ENCODE measurements around the gene PTPN5. TPM values are rescaled to one million over a fixed set of nuclear protein-coding genes. Genes with fewer than 3 reads are reported as not detected.
A peak's percentile ranks its signal among the peaks of the same experiment; 100 is the strongest.
"Not testable (repeated sequence)": the region's sequence is repeated elsewhere in the genome, so short reads cannot be mapped to it uniquely, and the experiment has no call there.

The PTPN5 gene
- 1.2 TPM for total RNA-seq
- long read RNA-seq = 0 reads

DNA sequence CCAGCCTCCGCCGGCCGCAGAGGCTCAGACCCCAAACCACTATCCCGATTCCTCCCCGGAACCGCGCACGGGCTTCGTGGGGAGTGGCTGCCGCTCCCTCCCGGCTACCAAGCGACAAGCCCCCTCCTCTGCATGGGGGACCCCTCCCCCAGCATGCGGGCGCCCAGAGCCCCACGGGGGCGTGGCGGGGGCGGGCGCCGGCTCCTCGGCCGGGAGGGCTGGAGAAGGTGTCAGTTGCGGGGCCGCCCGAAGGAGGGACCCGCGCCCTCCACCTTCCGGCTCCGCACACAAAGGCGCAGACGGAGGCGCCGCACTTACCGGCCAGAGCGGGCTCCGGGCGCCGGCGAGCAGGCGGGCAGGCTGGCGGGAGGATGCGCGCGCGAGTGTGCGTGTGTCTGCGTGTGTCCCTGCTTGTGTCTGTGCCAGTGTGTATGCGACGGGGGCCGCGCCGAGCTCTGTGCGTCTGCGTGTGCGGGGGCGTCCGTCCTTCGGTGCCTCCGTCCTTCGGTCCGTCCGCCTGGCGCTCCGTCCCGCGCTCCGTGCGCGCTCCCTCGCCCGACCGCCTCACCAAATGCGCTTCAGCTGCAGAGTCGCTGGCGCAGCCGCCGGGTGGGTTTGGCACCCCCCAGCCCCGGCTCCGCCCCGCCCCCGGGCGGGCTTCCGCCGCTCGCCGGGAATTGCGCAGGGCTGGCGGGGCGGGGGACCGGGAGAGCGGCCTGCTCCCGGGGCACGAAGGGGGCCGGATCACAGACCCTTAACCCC lies at the start of gene PTPN5:
TSS of gene PTPN5 (minus strand) at position 592 of the 762 bp plus-strand sequence. CDS start 19,840 bp downstream, outside the sequence.
- DNase-seq (no peak), ATAC-seq (peak; percentile 36)
- intact Hi-C loops (cut with micrococcal nuclease) = no loop called here

DNA sequence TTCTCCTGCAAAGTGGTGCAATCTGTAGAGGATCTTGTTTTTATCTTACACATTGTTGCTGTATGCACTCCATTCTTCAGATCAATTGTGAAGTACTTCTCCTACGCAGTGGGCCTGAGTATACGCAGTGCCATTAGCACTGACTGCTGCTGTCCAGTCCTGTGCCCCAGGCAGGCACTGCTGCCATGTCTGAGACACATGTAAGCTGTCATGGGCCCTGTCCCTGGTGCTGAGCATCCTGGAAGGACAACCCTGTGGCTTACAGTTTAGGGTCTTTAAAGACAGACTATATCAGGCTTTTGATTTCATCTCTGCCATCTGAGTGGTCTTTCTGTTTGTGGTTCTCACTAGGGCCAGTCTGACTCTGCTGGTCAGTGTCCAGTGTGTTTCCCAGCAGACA lies 44.8 kb upstream of the PTPN5 start:
- ATAC-seq = no peak

DNA sequence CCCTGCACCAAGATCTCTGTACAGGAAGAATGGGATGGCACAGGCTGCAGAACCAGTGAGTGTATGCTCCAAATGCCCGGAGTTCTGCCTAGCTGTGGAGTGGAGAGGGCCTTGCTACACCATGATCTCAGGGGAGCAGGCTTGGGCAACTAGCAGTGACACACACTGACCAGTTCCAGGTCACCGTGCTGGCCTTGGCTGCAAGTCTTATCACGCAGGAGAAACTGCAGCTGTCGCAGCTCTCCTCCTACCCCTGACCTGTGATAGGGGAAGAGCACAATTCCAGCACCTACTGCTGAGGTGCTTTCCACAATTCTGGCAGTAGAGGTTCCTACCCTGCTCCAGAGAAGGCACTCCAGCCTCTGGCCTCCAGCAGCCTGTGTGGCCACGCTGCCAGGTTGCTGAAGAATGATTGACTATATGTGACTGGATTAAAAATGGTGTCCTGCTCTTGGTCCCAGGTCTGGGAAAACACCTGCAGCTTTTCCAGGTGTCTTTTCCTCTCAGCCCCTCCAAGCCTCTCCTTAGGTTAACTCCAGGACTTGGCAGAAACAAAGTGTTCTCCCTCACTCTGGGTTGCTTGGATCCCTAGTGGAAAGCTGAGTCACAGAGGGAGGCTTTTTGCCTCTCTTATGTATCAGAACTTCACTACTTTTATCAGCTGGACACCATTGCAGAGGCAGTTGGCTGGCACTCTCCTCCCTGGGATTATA lies 43.3 kb upstream of the PTPN5 start:
- ATAC-seq = no peak
- no peak for DNase-seq
- intact Hi-C loops (cut with micrococcal nuclease) = no loop called here

More for the DNA sequence above, 44.8 kb upstream of the PTPN5 start:
- DNase-seq = no peak
- intact Hi-C loops (cut with micrococcal nuclease) = no loop called here

DNA sequence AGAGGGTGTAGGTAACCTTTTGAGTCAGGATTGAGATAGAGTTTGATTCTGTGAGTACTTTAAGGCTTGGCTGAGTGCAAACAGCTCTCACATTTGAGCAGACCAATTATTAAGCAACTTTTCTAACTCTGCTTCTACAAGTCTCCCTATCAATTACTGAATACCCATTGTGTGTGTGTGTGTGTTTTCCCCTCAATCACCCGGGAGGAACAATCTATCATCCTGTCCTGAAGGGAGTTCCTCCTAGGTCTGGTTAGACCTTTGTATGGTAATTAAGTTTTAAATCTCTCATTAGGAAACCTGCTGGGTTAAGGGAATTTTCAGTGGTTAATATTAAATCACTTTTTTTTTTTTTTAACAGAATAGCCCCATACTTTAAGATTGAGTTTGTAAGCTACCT lies 28.6 kb upstream of the PTPN5 start:
- intact Hi-C loops (cut with micrococcal nuclease); ATAC-seq; DNase-seq: not testable (repeated sequence)

DNA sequence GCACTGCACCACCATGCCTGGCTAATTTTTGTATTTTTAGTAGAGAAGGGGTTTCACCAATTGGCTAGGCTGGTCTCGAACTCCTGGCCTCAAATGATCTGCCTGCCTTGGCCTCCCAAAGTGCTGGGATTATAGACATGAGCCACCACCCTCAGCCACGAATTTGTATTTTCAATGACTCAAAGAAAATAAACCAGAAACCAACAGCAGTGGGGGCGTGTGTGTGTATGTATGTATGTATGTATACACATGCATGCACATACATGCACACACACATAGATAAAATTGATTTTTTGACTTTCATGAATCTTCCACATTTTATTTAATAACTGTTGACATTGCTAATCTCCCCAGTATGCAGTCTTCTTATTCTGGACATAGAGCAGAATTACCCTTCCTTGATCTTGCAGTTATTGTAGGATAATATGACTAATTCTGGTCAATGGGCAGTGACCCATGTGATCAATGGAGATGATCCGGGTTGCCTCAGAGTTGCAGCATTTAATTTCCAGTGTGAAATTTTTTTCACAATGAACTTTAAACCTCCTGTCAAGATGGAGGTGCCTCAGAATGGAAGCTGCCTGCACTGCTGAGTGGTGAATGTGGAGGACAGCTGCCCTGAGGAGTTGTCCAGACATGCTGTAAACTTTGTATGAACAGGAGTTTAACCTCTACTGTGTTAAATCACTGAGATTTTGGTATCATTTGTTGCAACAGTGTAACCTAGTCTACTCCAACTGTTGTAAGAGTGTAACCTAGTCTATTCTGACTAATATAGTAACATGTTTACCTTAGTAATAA lies 12.8 kb upstream of the PTPN5 start:
- DNase-seq (no peak), ATAC-seq (no peak)
- intact Hi-C loops (cut with micrococcal nuclease) = no loop called here

DNA sequence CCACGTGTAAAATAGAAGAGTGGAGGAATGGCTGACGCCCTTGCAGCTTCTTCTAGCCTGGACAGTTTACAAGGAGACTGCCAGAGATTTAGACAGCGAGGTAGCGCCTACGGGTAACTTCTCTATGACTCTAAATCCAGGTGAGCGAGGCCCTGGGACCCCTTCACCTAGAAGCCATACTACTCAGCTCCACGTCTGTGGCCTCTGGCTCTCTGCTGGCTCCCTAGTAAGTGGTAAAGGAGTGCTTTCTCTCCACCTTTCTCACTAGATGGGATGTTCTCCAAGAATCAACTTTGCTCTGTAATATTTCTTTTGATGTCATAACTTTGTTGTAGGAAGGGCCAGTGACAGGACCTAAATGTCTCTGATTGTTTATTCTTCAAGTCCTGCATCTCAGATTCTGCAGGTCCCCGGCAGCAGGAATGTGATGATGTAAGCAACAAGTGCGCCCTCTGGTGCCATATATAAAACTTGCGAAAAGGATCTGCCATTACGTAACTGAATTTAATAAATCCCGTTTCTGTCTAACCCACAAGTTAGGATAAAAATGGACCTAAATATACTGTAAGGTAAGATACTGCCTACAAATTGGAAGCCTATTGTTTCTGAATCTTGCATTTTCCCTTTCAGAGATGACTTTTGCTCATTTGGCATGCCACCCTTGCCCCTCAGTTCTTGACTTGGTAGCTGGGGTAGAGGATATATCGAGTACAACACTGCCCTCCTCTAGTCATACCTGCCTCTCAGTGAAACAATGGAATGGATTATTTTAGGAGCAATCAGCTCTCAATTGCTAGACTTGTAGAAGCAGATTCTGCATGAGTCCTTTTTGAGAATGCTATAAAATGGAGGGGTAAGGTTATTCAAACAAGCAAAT lies 11.0 kb upstream of the PTPN5 start:
- no peak for DNase-seq
- ATAC-seq = peak; percentile 41
- intact Hi-C loops (cut with micrococcal nuclease) = no loop called here

DNA sequence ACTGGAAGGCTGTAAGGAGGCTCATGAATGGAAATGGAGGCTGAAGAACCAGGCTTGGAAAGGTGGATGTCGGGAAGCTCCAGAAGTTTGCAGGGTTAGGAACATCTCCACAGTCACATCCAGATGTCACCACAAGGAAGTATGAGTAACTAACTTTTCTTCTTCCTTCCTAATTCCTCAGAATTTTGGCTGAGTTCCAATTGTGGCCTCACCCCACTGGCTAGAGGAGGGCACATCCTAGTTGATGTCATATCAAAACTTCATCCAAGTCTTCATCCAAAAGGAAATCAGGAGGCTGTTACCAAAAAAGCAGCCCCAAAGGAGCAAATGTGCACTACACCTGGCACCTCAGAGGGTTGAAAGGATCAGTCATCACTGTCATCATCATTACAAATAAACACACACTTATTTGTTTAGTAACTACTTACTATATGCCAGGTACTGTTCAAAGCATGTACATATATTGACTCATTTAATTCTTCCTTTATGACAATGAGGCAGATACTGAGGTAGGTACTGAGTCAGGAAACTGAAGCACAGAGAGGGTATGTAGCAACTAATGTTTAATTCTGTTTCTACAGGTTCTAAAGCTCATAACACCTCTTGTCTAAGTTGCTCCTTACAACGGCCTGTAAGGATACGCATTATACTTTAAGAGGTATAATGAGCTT lies 7.3 kb upstream of the PTPN5 start:
- DNase-seq (no peak), ATAC-seq (no peak)
- intact Hi-C loops (cut with micrococcal nuclease) = no loop called here

DNA sequence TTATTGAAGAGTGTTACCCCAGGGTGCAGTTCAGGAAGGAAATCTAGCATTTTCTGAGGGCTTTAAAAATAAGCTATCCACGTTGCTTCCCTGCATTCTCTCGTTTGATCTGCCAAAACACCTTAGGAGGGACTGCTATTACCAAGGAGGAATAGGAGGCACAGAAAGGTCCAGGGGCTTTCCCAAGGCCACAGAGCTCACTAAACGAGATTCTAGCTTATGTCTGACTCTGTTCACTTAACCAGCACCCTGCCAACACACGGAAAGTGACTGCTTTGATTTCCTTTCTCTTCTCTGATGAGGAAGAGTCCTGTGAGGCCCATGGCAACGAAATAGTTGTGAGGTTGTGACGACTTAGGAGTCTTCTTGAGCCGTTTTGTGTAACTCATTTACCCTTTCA lies 3.4 kb upstream of the PTPN5 start:
- intact Hi-C loops (cut with micrococcal nuclease) = no loop called here
- DNase-seq (no peak), ATAC-seq (no peak)

DNA sequence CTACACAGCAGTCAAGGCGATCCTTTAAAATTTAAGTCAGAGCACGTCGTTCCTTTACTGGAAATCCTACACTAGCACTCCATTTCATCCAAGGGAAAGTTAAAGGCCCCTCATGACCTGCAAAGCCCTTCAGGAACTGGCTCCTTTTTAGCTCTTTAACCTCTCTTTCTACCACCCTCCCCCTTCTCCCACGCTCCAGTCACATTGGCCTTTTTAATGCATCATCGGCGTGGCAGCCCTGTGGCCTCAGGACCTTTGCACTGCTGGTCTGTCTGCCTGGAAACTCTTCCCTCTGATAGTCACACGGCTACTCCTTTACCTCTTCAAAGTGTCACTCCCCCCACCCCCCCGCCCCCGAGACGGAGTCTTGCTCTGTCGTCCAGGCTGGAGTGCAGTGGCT lies 1.2 kb upstream of the PTPN5 start:
- ATAC-seq = no peak
- no peak for DNase-seq
- intact Hi-C loops (cut with micrococcal nuclease) = no loop called here

DNA sequence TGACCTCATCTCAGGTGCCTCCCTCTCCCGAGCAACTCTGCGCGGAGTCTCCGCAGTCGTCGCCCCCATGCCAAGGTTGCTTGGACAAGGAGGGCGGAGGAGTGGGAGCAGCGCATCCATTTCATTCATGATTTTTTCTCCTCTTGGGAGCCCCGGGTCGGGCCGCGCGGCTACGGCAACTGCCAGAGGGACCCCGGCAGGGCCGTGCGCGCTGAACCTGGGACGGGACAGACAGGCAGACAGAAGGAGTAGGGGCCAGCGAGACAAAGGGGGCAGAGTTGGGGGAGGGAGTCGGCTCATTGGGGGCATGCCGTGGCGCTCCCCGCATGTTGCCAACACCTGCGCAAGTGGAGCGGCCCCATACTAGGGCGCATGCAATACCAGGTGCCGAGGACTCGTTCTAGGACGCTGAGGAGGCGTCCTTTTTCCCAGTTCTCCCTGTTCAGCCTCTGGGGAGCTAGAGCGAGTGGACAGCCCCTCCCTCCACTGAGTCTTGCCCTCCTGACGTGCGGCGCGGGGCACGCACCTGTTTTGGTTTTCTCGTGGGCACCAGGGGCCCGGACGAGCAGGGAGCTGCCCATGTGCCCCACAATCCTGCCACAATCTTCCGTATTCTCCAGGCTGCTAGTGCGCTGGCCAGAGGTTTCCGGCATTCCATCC lies 501 bp upstream of the PTPN5 start:
- ATAC-seq (no peak), DNase-seq (no peak)
- intact Hi-C loops (cut with micrococcal nuclease) = no loop called here

DNA sequence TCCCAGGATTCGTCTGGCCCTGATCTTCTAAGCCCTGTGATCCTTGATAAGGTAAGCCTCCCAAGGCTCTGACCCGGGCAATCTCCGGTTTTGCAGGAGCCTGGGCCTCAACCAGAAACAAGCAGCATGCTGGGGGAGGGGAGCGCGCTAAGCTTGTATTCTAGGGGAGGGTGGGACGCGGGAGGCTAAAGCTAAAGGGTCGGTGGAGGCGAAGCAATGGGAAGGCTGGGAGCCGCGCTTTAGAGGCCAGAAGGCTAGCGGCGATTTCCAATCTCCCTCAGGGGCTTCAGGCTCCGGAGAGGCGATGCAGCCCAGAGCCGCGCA lies 753 bp downstream of the PTPN5 start:
- intact Hi-C loops (cut with micrococcal nuclease) = no loop called here
- ATAC-seq = no peak
- DNase-seq = no peak

DNA sequence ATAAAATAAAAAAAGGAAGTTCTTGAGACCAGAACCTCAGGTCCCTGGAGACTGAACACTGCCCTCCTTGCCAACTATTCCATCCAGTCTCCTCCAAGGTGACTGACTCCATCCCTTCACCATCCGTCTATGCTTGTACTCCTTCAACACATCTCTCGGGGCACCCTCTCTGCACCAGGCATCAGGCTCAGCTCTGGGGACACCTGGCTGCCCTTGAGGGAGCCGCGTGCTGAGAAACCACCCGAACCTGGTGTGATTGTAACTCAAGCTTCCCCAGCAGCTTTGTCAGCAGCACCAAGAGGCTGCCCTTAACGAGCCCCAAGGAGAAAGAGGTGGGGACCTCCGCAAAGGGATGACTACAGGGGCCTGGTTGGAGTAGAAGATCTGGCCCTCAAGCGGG lies 1.7 kb downstream of the PTPN5 start:
- no peak for ATAC-seq
- DNase-seq = no peak
- intact Hi-C loops (cut with micrococcal nuclease) = no loop called here

DNA sequence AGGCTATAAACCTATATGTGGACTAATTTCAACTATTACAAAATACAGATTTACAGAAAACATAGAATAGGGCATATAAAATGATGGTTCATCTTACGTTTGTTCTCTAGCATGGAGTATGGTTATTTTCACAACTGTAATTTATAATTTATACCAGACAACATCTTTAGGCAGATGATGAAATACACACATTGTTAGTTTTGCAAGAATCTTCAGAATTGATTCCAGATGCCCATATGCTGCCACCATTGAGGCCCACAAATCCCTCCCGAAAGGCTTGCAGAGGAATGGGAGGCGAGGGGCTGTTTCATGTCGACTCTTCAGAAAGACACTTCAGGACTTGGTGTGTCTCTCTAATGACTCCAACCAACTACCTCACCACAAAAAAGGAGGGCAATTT lies 6.2 kb downstream of the PTPN5 start:
- ATAC-seq = no peak
- intact Hi-C loops (cut with micrococcal nuclease) = no loop called here

DNA sequence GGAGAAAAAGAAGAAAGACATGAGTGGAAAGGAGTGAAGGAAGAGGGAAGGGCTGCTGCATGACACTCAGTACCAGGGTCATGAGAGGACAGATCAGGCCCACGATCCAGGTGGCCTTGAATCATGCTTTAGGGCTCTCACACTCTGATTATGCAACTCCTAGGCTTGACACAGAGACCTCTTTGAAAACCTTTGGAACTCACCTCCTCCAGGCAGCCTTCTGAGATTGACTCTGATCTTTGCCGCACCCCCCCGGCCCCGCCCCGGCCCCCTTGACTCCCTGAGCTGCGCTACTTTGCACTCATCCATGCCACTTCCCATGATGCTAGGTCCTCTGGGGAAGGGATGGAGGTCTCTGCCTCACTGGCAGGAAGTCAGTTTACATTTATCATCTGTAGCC lies 10.7 kb downstream of the PTPN5 start:
- ATAC-seq (no peak), DNase-seq (no peak)
- intact Hi-C loops (cut with micrococcal nuclease) = no loop called here

More for the DNA sequence above, 6.2 kb downstream of the PTPN5 start:
- DNase-seq = no peak

DNA sequence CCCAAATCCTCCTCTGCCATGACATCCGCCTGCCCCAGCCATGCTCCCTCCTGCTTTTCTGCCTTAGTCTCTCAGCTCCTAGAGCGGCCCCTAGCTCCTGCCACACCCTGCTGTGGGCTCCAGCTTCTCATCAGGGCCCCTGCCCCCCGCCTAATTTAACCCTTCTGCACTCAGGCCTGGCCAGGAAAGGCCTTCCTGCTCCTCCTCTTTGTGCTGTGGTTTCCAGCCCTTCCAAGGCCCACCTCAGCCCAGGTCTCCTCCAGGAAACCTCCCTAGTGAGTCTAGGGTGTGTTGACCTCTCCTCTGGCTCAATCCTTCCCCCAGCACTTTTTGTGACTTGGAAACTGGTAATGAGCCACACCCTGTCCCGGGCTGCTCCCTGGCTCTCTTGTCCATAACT lies 11.3 kb downstream of the PTPN5 start:
- peak; percentile 40 for ATAC-seq
- DNase-seq = no peak
- intact Hi-C loops (cut with micrococcal nuclease) = no loop called here

DNA sequence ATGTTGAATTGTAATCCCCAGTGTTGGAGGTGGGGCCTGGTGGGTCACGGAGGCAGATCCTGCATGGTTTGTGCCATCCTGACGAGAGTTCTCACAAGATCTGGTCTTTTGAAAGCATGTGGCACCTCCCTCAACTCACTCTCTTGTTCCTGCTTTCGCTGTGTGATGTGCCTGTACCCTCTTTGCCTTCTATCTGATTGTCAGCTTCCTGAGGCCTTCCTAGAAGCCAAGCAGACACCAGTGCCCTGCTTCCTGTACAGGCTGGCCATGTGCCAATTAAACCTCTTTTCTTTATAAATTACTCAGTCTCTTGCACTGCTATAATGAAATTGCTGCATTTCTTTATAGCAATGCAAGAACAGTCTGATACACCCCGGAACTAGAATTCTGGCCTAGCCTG lies 13.1 kb downstream of the PTPN5 start:
- ATAC-seq = no peak
- intact Hi-C loops (cut with micrococcal nuclease) = no loop called here
- DNase-seq = no peak

DNA sequence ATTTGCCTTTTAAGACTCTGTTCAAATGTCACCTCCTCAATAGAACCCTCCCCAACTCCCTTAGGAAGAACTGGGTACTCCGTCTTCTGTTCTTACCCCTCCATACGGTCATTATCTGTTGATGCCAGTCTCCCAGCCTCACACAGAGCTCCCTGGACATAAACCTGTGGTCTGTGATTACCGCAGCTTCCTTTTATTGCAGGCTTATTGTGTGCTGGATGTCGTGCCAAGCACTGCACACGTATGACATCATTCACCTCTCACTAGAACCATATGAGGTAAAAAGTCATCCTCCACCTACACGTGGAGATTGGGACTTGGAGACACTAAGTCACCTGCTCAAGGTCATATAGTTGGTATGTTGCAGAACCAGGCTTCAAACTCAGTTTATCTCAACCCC lies 15.3 kb downstream of the PTPN5 start:
- ATAC-seq (no peak), DNase-seq (no peak)
- intact Hi-C loops (cut with micrococcal nuclease) = no loop called here
